Hepatocyte (in vitro differentiated cells): ENCODE results near the gene MRPL38. TPM values are rescaled to one million over a fixed set of nuclear protein-coding genes. Genes with fewer than 3 reads are reported as not detected.

Experiments
- DNase-seq: peaks from one replicate; pipeline ENCODE4 v3.0.0-alpha.2; 2016; ENCODE audit warnings: low spot score
- H2AFZ ChIP-seq: fragments of 200-600 bp; sonication (generic); 2 replicates; pipeline ENCODE4 v1.6.0; 2016; ENCODE audit warnings: antibody characterized with exemption, mild to moderate bottlenecking
- H3K27ac ChIP-seq: fragments of 200-600 bp; sonication (generic); 2 replicates; pipeline ENCODE4 v1.5.1; 2016; ENCODE audit warnings: mild to moderate bottlenecking
- H3K27me3 ChIP-seq: fragments of 200-600 bp; sonication (generic); 2 replicates; pipeline ENCODE4 v1.6.1; 2016
- H3K36me3 ChIP-seq: fragments of 200-600 bp; sonication (generic); replicated peaks from 2 replicates; pipeline ENCODE4 v1.5.1; 2016; ENCODE audit warnings: low read depth; ENCODE audit not compliant: insufficient read depth
- H3K4me1 ChIP-seq: fragments of 200-600 bp; sonication (generic); 2 replicates; pipeline ENCODE4 v1.5.1; 2016; ENCODE audit warnings: mild to moderate bottlenecking, moderate library complexity; ENCODE audit not compliant: insufficient read depth
- H3K4me2 ChIP-seq: fragments of 200-600 bp; sonication (generic); 2 replicates; pipeline ENCODE4 v1.6.0; 2016
- H3K4me3 ChIP-seq: fragments of 200-600 bp; sonication (generic); 2 replicates; pipeline ENCODE4 v1.5.1; 2016; ENCODE audit warnings: mild to moderate bottlenecking
- H3K79me2 ChIP-seq: fragments of 200-600 bp; sonication (generic); 2 replicates; pipeline ENCODE4 v1.6.0; 2017; ENCODE audit warnings: mild to moderate bottlenecking
- H3K9me2 ChIP-seq: fragments of 200-600 bp; sonication (generic); replicated peaks from 2 replicates; pipeline ENCODE4 v1.6.0; 2017; ENCODE audit warnings: mild to moderate bottlenecking; ENCODE audit not compliant: insufficient read depth
- H3K9me3 ChIP-seq: fragments of 200-600 bp; sonication (generic); 2 replicates; pipeline ENCODE4 v1.5.1; 2016; ENCODE audit warnings: low read depth, mild to moderate bottlenecking
- H4K20me1 ChIP-seq: fragments of 200-600 bp; sonication (generic); 2 replicates; pipeline ENCODE4 v1.6.0; 2016; ENCODE audit warnings: mild to moderate bottlenecking; ENCODE audit not compliant: insufficient read depth, poor library complexity, severe bottlenecking
- EZH2 ChIP-seq: fragments of 200-600 bp; sonication (generic); IDR thresholded peaks from 2 replicates; pipeline ENCODE4 v1.6.1; 2016; ENCODE audit warnings: antibody characterized with exemption, mild to moderate bottlenecking, borderline replicate concordance
- EZH2phosphoT487 ChIP-seq: fragments of 200-600 bp; sonication (generic); IDR thresholded peaks from one replicate; pipeline ENCODE4 v1.6.1; 2018; ENCODE audit warnings: antibody characterized with exemption, mild to moderate bottlenecking, low read depth, moderate library complexity; ENCODE audit not compliant: unreplicated experiment, severe bottlenecking
- WGBS: methylation state at CpG from one replicate; pipeline ENCODE4 v1.1.6; 2016; ENCODE audit warnings: low lambda C conversion rate; ENCODE audit errors: missing lambda C conversion rate; 5-methylcytosine and 5-hydroxymethylcytosine counted together
- polyA plus RNA-seq: library from polyadenylated mRNA; unstranded; fragments of >200 nt; fragmentation: Nextera tagmentation; extraction: Ambion mirVana; gene quantifications from 2 replicates; pipeline ENCODE4 v1.2.1, GENCODE V29; 2016
- total RNA-seq: library from RNA; depleted of rRNA; stranded (reverse); fragments of >200 nt; gene quantifications from 2 replicates; pipeline ENCODE4 v1.2.3, GENCODE V29; 2014
- TF ChIP-seq, protein P1 (sequence below): fragments of 200-600 bp; sonication (generic); IDR thresholded peaks from 2 replicates; pipeline ENCODE4 v1.5.1; 2016; ENCODE audit warnings: antibody characterized with exemption, mild to moderate bottlenecking; ENCODE audit not compliant: poor library complexity

Gene MRPL38
- total and polyA plus RNA-seq, 2 experiments from 2014 or later = 50.2 to 124 TPM

DNA sequence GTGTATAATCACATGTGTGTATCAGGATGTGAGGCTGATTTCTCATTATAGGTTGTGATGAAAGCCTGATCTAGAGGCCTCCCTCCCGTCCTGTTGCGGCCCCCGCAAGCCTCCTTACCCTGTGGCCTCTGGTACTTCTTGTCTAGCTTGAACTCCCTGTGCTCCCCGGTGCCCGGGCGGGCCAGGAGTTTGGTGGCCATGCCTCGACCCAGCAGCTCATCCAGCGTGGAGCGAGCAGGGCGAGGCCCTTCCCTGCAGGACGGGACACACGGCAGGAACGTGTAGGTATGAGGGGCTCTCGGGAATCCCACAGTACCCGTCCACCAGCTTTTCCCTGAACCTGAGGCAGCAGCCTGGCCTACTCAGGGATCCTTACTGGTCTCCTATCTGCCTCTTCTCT, 21.2 kb upstream of the MRPL38 start:
- WGBS = 95% methylated on average over 15 of the region's 15 CpGs
- no peak for DNase-seq
- Histone ChIP-seq H3K27ac (no peak overlapping the region), H3K9me3 (no peaks in the 10 kb centered on the region), H3K9me2 (no peaks in the 10 kb centered on the region), H3K36me3 (no peaks in the 10 kb centered on the region), H4K20me1 (no peaks in the 10 kb centered on the region), H3K27me3 (no peaks in the 10 kb centered on the region), H3K79me2 (no peaks in the 10 kb centered on the region), H2AFZ (no peak overlapping the region), H3K4me3 (no peak overlapping the region), H3K4me2 (no peak overlapping the region), H3K4me1 (no peaks in the 10 kb centered on the region)
- TF ChIP-seq, protein P1, sequence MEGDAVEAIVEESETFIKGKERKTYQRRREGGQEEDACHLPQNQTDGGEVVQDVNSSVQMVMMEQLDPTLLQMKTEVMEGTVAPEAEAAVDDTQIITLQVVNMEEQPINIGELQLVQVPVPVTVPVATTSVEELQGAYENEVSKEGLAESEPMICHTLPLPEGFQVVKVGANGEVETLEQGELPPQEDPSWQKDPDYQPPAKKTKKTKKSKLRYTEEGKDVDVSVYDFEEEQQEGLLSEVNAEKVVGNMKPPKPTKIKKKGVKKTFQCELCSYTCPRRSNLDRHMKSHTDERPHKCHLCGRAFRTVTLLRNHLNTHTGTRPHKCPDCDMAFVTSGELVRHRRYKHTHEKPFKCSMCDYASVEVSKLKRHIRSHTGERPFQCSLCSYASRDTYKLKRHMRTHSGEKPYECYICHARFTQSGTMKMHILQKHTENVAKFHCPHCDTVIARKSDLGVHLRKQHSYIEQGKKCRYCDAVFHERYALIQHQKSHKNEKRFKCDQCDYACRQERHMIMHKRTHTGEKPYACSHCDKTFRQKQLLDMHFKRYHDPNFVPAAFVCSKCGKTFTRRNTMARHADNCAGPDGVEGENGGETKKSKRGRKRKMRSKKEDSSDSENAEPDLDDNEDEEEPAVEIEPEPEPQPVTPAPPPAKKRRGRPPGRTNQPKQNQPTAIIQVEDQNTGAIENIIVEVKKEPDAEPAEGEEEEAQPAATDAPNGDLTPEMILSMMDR = no peak
- no peak for TF ChIP-seq EZH2phosphoT487
- TF ChIP-seq EZH2 = no peak

DNA sequence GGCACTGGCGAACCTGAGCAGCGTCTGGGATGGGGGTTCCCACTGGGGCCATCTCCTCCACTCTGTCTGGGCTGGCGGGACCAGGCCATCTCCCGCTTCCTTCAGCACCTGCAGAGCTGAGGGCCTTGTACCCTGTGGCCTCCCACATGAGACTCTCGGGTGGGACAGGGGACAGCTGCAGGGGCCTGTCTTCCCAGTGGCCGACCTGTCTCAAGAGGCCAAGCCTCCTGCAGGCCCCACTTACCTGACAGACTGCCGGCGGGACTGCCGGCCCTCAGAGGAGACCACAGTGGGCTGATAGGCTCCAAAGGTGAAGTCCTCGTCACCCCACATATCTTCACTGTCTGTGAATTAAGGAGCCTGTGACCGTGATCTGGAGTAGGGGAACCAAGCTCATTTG, 20.4 kb upstream of the MRPL38 start:
- no peak overlapping the region for H3K4me2 ChIP-seq
- H3K36me3 ChIP-seq = no peaks in the 10 kb centered on the region
- no peaks in the 10 kb centered on the region for H3K27me3 ChIP-seq
- H3K9me3 ChIP-seq = no peaks in the 10 kb centered on the region
- H3K9me2 ChIP-seq = no peaks in the 10 kb centered on the region
- H3K4me3 ChIP-seq = no peak overlapping the region
- H2AFZ ChIP-seq = no peak overlapping the region
- H3K79me2 ChIP-seq = no peaks in the 10 kb centered on the region
- DNase-seq = no peak
- no peaks in the 10 kb centered on the region for H3K4me1 ChIP-seq
- no peak overlapping the region for H3K27ac ChIP-seq
- no peaks in the 10 kb centered on the region for H4K20me1 ChIP-seq
- TF ChIP-seq EZH2phosphoT487 (no peak), EZH2 (no peak)
- TF ChIP-seq, protein P1 = no peak
- 95% methylated on average over 11 of the region's 11 CpGs for WGBS

DNA sequence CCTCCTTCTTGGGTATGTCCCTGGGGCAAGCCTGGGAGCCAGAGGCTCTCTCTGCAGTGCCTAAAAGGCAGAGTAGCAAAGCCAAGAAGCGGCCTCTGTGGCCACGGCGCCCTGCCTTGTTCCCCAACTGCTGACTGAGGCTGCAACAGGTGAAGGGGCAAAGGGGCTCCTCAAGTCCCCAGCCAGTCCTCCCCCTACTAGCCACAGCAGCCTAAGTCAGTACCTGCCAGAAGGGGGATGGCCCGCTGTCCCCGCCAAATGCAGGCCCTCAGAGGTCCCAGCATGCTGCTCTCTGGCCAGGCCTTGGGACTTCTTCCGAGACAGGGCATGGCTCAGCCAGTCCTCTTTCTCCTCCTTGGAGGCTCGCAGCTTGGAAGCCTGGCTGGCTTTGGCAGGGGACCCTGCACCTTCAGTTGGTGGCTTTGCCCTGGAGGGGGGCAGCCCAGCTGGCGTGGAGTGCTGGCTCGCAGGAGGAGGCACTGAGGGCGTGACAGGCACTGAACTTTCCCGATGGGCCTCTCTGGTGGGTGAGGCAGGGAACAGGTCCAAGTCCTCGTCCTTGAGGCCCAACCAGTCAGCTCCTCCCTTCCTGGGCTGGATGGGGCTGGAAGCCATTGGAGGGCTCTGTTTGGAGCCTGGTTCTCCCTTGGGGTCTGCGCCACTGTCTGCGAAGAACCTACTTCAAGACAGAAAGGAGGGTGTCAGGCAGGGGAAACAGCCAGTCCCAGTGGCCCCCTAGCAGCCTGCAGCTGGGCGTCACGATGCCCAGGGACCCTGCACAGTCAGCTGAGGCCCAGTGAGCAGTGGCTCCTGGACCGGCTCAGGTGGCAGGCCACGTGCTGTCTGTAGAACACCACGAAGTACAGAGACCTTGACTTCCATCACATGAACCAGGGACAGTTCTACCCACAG, 18.5 kb upstream of the MRPL38 start:
- H3K27ac ChIP-seq = no peak overlapping the region
- TF ChIP-seq, protein P1 = no peak
- TF ChIP-seq EZH2 (no peak), EZH2phosphoT487 (no peak)
- H3K4me1 ChIP-seq = no peaks in the 10 kb centered on the region
- H3K27me3 ChIP-seq = no peaks in the 10 kb centered on the region
- no peaks in the 10 kb centered on the region for H4K20me1 ChIP-seq
- DNase-seq = no peak
- 96% methylated on average over 19 of the region's 19 CpGs for WGBS
- no peak overlapping the region for H2AFZ ChIP-seq
- no peaks in the 10 kb centered on the region for H3K79me2 ChIP-seq
- no peaks in the 10 kb centered on the region for H3K9me3 ChIP-seq
- no peaks in the 10 kb centered on the region for H3K9me2 ChIP-seq
- no peak overlapping the region for H3K4me2 ChIP-seq
- no peaks in the 10 kb centered on the region for H3K36me3 ChIP-seq
- no peak overlapping the region for H3K4me3 ChIP-seq
